IPS-18c (cell line): ENCODE results near the gene CFAP119.

Source experiments
- H3K4me3 ChIP-seq: 2 replicates; pipeline ENCODE4 v1.7.0; 2013; ENCODE audit warnings: low read depth, mild to moderate bottlenecking, low read length, moderate library complexity; ENCODE audit not compliant: insufficient read depth
- H3K9me3 ChIP-seq: one replicate; pipeline ENCODE4 v1.6.1; 2013; ENCODE audit warnings: mild to moderate bottlenecking, low read length, moderate library complexity; ENCODE audit not compliant: control insufficient read depth, insufficient read depth

The CFAP119 gene

DNA sequence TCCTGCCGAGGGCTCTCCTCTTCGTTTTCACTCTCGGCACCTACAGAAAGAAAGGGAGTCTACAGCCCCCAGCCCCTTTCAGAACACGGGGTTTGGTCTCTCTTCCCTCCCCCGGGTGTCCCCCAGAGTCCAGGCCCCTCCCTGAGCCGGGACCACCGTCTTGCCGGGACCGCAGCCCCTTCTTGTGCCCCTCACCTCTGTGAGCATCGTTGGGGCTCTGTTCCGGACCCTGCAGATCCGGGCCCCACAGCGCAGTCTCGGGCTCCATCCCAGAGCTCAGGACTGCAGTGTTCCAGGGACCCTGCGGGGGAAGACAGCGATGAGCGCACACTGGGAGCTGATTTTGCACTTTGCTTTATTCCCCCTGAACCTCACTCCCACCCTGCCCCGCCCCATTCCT, 22.4 kb upstream of the CFAP119 start:
- Histone ChIP-seq H3K4me3 (no peak overlapping the region), H3K9me3 (no peaks in the 10 kb centered on the region)

DNA sequence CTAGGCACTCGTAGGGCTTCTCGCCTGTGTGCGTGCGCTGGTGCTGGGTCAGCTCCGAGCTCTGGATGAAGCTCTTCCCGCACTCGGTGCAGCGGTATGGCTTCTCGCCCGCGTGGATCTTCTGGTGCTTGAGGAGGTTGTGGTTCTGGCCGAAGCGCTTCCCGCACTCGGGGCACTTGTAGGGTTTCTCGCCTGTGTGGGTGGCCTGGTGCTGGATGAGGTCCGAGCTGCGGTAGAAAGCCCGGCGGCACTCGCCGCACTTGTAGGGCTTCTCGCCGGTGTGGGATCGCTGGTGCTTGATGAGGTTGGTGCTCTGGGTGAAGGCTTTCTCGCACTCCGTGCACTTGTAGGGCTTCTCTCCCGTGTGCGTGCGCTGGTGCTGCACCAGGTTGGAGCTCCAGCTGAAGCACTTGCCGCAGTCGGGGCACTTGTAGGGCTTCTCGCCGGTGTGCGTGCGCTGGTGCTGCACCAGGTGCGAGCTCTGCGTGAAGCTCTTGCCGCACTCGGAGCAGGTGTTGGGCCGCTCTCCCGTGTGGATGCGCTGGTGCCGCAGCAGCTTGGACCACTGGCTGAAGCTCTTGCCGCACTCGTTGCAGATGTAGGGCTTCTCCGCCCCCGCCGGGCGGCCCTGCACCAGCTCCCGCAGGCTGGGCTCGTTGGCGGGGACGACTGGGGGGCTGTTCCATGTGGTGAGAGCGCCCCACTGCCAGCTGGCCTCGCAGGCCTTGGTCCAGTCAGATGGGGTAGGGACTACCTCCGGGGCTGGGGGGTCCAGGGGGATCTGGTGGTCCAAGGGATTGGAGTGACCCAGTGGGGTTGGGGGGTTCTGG, 21.6 kb upstream of the CFAP119 start:
- Histone ChIP-seq H3K4me3 (no peak overlapping the region), H3K9me3 (no peaks in the 10 kb centered on the region)

DNA sequence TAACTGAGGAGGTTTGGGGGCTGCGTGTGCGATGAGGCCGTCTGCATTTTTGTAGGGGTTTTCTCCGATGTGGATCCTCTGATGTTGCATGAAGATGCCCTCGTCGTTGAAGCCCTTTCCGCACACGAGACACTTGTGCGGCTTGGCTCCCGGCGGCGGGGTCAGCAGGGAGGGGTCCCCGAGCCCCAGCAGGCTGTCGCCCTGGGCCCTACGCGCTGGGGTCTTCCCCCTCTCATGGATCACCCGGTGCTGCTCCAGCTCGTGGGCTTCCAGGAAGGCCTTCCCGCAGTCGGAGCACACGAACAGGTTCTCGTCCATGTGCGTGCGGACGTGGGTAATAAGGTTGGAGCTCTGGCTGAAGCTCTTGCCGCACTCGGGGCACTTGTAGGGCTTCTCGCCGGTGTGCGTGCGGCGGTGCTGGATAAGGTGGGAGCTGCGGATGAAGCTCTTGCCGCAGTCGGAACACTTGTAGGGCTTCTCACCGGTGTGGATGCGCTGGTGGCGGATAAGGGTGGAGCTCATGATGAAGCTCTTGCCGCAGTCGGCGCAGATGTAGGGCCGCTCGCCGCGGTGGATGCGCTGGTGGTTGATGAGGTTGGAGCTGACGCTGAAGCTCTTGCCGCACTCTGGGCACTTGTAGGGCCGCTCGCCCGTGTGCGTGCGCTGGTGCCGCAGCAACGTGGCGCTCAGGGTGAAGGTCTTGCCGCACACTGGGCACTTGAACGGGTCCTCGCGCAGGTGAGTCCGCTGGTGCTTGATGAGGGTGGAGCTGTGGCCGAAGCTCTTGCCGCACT, 20.8 kb upstream of the CFAP119 start:
- Histone ChIP-seq H3K4me3 (no peak overlapping the region), H3K9me3 (no peaks in the 10 kb centered on the region)

DNA sequence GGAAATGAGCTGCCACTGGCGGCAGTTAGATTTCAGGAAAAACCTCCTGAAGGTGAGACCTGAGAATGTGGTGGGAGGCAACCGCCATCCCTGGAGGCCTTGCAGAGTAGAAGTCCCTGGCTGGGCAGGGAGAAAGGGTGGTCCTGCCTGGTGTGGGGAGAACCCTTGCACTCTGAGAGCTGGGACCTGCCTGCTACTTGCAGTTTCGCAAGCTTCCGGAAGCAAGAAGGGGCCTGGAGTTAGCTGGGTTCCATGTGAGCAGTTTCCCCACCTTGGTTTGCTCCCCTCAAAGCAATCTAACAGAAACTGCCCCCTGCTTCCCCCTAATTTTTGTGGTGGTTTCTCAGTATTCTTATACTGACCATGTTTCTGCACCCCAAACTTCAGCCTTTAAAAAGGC, 18.7 kb upstream of the CFAP119 start:
- Histone ChIP-seq H3K4me3 (no peak overlapping the region), H3K9me3 (no peaks in the 10 kb centered on the region)

DNA sequence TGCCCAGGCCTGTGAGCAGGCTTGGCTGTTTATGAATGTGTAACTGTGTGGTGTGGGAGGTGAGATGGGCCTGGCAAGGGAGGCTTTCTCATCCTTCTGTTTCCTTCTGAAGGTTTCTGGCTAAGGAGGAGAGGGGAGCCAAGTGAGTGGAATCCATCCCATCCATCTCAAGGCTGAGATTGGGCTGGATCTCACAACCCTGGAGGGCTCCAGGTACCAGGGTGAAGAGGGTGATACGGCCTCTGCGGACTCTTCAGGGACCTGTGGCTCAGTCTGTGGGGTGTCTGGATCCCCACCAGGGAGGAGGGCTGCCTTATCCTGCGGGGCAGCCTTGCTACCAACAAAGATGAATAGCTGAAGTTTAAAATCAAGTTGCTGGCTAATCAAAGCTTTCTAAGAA, 18.2 kb upstream of the CFAP119 start:
- Histone ChIP-seq H3K9me3 (no peaks in the 10 kb centered on the region), H3K4me3 (no peak overlapping the region)

GRCh38 chr16:30779596-30779995, 17.7 kb upstream of the CFAP119 start:
- Histone ChIP-seq H3K9me3 (no peaks in the 10 kb centered on the region), H3K4me3 (no peak overlapping the region)

DNA sequence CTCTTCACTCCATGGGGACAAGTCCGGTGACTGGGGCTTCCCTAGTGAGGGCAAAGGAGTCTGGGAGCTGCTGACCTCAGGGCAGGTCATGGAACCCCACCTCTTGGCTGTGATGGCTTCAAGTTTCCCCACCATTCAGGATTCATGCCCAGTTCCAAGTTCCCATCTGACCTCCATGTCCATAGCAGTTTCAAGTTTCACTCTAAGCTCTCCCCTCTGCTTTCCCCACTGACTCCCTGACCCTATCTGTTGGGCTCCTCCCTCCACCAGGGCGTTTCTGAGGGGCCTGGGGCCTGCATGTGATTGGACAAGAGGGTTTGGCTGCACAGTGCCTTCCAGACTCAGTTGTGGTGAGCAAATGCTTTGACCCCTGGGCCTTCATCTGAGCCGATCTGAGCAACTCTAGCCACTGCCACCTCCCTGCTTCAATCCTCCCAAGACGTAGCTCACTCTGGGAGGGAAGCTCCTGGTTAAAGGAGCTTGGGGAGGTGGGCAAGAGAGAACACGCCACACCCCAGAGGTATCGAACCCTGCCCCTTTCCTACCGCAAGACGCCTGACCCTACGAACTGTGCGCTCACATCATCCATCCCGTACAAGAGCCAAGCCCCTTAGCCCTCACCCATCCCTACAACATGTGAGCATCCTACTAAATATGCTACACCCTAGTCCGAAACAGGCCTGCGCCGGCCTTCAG, 16.8 kb upstream of the CFAP119 start:
- Histone ChIP-seq H3K4me3 (no peak overlapping the region), H3K9me3 (no peaks in the 10 kb centered on the region)

- no peak overlapping the region for H3K4me3 ChIP-seq
- H3K9me3 ChIP-seq = no peaks in the 10 kb centered on the region
Observed at GRCh38 chr16:30777591-30778297, 15.9 kb upstream of the CFAP119 start.

DNA sequence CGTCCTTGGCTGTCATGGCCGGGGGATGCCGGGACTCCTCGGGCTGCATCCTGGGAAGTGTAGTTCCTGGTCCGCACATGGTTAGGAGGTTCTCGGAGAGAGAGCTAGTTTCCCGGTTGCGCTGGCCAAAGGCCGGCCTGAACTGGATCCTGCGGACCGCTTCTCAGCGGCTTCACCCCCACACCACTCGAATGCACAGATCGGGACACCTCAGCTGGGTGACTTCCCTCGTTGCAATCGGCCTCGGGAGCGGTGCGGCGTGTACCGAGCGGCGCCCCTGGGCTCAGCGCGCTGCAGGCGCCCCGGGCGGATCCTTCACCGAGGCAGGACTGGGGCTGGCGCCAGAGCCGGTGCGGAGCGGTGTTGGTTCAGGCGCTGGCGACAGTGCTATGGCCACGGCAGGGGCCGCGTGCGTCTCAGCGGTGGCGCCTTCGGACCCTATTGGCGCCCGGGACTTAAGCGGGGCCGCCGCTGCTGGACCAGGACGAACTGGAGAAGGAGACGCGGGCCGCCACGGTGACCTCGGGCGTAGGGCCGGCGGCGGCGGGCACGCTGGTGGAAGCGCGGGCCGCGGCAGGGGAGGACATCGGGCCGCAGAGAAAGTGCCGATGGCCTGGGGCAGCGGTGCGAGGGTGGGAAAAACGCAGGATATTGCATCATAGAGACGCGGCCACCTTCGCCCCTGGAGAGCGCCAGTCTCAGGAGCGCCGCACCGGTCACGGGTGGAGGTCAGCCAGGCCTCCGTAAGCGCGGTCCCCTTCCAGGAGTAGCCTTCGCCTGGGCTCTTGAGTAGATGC, 13.7 kb upstream of the CFAP119 start:
- peak overlapping the region; percentile 66 for H3K4me3 ChIP-seq

GRCh38 chr16:30775131-30775391, 13.2 kb upstream of the CFAP119 start:
- Histone ChIP-seq H3K4me3 (peak overlapping the region; percentile 66; the same call in 1 of the 2 replicates), H3K9me3 (no peaks in the 10 kb centered on the region)

More for the DNA sequence above, 13.7 kb upstream of the CFAP119 start:
- no peaks in the 10 kb centered on the region for H3K9me3 ChIP-seq

GRCh38 chr16:30774367-30775130, 12.7 kb upstream of the CFAP119 start:
- H3K4me3 ChIP-seq = peak overlapping the region; percentile 66; the same call in 1 of the 2 replicates
- no peaks in the 10 kb centered on the region for H3K9me3 ChIP-seq

- Histone ChIP-seq H3K9me3 (no peaks in the 10 kb centered on the region), H3K4me3 (no peak overlapping the region)
Observed at GRCh38 chr16:30773826-30774225, 12.0 kb upstream of the CFAP119 start.

GRCh38 chr16:30771726-30772125, 9.9 kb upstream of the CFAP119 start:
- no peaks in the 10 kb centered on the region for H3K9me3 ChIP-seq
- no peak overlapping the region for H3K4me3 ChIP-seq

- Histone ChIP-seq H3K9me3 (no peaks in the 10 kb centered on the region), H3K4me3 (no peak overlapping the region)
Observed at GRCh38 chr16:30769379-30770089, 7.7 kb upstream of the CFAP119 start.

GRCh38 chr16:30768583-30769181, 6.8 kb upstream of the CFAP119 start:
- Histone ChIP-seq H3K9me3 (no peaks in the 10 kb centered on the region), H3K4me3 (no peak overlapping the region)
